ENCODE measurements around the gene OR5B3. TPM values are rescaled to one million over a fixed set of nuclear protein-coding genes. Genes with fewer than 3 reads are reported as not detected.

The OR5B3 gene
- polyA plus RNA-seq, 1 of the 3 experiments (the other 2 are of a cell fraction), result not detected

DNA sequence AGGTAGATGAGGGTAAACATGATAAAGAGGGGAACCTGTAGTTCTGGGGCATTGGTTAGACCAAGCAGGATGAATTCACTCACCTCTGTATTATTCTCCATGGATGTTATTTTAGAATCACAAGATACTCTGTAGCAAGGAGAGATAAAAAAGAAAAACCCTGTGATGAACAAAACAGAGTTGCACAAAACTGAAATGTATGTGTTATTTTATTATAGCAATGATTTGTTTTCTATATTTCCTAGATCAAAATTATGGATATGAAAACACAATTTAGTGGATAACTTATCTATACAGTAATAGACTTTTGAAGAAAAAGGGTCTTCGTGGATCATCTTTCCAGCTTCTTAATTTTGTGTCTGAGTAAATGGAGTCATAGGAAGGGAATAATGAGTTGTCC lies 47.7 kb downstream of the OR5B3 start, which contains the start of gene OR5B17:
Gene OR5B17, minus strand, starts transcription at position 101 of the 400 bp plus-strand sequence. Its CDS starts 0 bp downstream, at position 101.
- no peaks in the 10 kb centered on the region for H3K36me3 ChIP-seq (replicated peaks in 1 of 2; ENCODE audit: control insufficient read depth in 1 of 2, insufficient read depth in 2 of 2, low read length in 1 of 2)
- TF ChIP-seq, protein P1, sequence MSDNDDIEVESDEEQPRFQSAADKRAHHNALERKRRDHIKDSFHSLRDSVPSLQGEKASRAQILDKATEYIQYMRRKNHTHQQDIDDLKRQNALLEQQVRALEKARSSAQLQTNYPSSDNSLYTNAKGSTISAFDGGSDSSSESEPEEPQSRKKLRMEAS (IDR thresholded peaks at IDR 0.05; ENCODE audit: low read depth), result no peak
- TF ChIP-seq, protein P2, sequence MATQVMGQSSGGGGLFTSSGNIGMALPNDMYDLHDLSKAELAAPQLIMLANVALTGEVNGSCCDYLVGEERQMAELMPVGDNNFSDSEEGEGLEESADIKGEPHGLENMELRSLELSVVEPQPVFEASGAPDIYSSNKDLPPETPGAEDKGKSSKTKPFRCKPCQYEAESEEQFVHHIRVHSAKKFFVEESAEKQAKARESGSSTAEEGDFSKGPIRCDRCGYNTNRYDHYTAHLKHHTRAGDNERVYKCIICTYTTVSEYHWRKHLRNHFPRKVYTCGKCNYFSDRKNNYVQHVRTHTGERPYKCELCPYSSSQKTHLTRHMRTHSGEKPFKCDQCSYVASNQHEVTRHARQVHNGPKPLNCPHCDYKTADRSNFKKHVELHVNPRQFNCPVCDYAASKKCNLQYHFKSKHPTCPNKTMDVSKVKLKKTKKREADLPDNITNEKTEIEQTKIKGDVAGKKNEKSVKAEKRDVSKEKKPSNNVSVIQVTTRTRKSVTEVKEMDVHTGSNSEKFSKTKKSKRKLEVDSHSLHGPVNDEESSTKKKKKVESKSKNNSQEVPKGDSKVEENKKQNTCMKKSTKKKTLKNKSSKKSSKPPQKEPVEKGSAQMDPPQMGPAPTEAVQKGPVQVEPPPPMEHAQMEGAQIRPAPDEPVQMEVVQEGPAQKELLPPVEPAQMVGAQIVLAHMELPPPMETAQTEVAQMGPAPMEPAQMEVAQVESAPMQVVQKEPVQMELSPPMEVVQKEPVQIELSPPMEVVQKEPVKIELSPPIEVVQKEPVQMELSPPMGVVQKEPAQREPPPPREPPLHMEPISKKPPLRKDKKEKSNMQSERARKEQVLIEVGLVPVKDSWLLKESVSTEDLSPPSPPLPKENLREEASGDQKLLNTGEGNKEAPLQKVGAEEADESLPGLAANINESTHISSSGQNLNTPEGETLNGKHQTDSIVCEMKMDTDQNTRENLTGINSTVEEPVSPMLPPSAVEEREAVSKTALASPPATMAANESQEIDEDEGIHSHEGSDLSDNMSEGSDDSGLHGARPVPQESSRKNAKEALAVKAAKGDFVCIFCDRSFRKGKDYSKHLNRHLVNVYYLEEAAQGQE (IDR thresholded peaks at IDR 0.05; ENCODE audit: low read depth, low read length), result no peak
- no peak for TF ChIP-seq FOXM1 (IDR thresholded peaks at IDR 0.05; ENCODE audit: low read depth)
- no peak for TF ChIP-seq TEAD4 (IDR thresholded peaks at IDR 0.05; ENCODE audit: borderline replicate concordance, insufficient read depth)
- TF ChIP-seq, protein P3, sequence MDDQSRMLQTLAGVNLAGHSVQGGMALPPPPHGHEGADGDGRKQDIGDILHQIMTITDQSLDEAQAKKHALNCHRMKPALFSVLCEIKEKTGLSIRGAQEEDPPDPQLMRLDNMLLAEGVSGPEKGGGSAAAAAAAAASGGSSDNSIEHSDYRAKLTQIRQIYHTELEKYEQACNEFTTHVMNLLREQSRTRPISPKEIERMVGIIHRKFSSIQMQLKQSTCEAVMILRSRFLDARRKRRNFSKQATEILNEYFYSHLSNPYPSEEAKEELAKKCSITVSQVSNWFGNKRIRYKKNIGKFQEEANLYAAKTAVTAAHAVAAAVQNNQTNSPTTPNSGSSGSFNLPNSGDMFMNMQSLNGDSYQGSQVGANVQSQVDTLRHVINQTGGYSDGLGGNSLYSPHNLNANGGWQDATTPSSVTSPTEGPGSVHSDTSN (IDR thresholded peaks at IDR 0.05), result no peak
- TF ChIP-seq FOXJ3 (CRISPR knock-in tag; IDR thresholded peaks at IDR 0.05), result no peak
- no peak for TF ChIP-seq GATA2 (CRISPR knock-in tag; IDR thresholded peaks at IDR 0.05)
- TF ChIP-seq EZH2phosphoT487 (IDR thresholded peaks at IDR 0.05; ENCODE audit: borderline replicate concordance, low read depth), result no peak
- no peak for TF ChIP-seq RXRA (IDR thresholded peaks at IDR 0.05; ENCODE audit: borderline replicate concordance, low read depth)
- TF ChIP-seq RCOR1 (IDR thresholded peaks at IDR 0.05; ENCODE audit: low read length), result no peak
- no peak for TF ChIP-seq JUND (IDR thresholded peaks at IDR 0.05)
- TF ChIP-seq MXI1 (IDR thresholded peaks at IDR 0.05; ENCODE audit: low read depth, low read length), result no peak
- TF ChIP-seq, protein P4, sequence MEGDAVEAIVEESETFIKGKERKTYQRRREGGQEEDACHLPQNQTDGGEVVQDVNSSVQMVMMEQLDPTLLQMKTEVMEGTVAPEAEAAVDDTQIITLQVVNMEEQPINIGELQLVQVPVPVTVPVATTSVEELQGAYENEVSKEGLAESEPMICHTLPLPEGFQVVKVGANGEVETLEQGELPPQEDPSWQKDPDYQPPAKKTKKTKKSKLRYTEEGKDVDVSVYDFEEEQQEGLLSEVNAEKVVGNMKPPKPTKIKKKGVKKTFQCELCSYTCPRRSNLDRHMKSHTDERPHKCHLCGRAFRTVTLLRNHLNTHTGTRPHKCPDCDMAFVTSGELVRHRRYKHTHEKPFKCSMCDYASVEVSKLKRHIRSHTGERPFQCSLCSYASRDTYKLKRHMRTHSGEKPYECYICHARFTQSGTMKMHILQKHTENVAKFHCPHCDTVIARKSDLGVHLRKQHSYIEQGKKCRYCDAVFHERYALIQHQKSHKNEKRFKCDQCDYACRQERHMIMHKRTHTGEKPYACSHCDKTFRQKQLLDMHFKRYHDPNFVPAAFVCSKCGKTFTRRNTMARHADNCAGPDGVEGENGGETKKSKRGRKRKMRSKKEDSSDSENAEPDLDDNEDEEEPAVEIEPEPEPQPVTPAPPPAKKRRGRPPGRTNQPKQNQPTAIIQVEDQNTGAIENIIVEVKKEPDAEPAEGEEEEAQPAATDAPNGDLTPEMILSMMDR (IDR thresholded peaks at IDR 0.05), result no peak
- TF ChIP-seq, protein P5, sequence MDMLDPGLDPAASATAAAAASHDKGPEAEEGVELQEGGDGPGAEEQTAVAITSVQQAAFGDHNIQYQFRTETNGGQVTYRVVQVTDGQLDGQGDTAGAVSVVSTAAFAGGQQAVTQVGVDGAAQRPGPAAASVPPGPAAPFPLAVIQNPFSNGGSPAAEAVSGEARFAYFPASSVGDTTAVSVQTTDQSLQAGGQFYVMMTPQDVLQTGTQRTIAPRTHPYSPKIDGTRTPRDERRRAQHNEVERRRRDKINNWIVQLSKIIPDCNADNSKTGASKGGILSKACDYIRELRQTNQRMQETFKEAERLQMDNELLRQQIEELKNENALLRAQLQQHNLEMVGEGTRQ (IDR thresholded peaks at IDR 0.05; ENCODE audit: borderline replicate concordance, low read depth, low read length), result no peak
- no peak for TF ChIP-seq YY1 (IDR thresholded peaks at IDR 0.05; ENCODE audit: low read depth)
- no peak for TF ChIP-seq MEF2A (IDR thresholded peaks at IDR 0.05; ENCODE audit: borderline replicate concordance, low read depth)
- no peaks in the 10 kb centered on the region for H3K79me2 ChIP-seq (ENCODE audit: insufficient read depth)
- no peaks in the 10 kb centered on the region for H3K27me3 ChIP-seq (ENCODE audit: insufficient read depth)
- no peaks in the 10 kb centered on the region for H3F3A ChIP-seq (replicated peaks; ENCODE audit: insufficient read depth)
- H4K20me1 ChIP-seq (ENCODE audit: insufficient read depth), result no peaks in the 10 kb centered on the region
- H3K27ac ChIP-seq (ENCODE audit: low read depth in 2 of 2, low read length in 1 of 2), result no peak within 1 kb of the TSS
- POLR2A ChIA-PET, result no interaction called here
- CTCF ChIA-PET, result no interaction called here
- no peak within 1 kb of the TSS for H3K4me2 ChIP-seq
- no peak within 1 kb of the TSS for H3K9ac ChIP-seq
- H2AFZ ChIP-seq (ENCODE audit: low read depth), result no peak within 1 kb of the TSS
- H3K4me1 ChIP-seq (ENCODE audit: control insufficient read depth in 1 of 2, insufficient read depth in 2 of 2, low read depth in 1 of 2, low read length in 1 of 2), result no peaks in the 10 kb centered on the region
- no peaks in the 10 kb centered on the region for H3K9me3 ChIP-seq
- no peak within 1 kb of the TSS for H3K4me3 ChIP-seq (ENCODE audit: low read depth in 2 of 2, low read length in 1 of 2)
- 5% methylated on average over 1 of the region's 1 CpG for whole genome bisulfite sequencing (ENCODE audit: low lambda C conversion rate)
- H3K9me2 ChIP-seq, result no peaks in the 10 kb centered on the region
- DNase-seq, result no peak

Data from SK-N-SH (cell line).